GM21381 (cell line): ENCODE results near the gene INPP5F.

Experiments used
- ATAC-seq: cut with Tn5 transposase; IDR thresholded peaks from one replicate; pipeline ENCODE4 v1.9.1; 2021; ENCODE audit warnings: mild to moderate bottlenecking, moderate library complexity; ENCODE audit not compliant: unreplicated experiment

INPP5F gene

DNA sequence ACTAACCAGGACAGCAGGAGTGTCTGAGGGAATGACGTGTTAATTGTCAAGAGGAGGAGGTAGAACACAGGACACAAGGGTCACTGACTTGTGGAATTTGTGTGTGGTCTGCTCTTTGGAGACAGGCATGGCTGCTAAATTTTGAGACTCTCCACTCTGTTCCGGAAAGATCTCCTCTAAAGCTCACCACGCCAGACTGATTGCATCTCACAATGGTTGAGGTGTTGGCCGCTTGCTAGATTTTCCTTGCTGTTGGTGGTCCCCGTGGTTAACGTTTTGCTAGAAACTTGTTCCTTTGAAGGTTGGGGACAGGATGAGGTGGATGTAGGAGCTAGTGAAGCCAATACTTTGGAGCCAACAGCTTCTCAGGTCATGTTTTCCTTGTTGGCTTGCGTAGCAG is 89.8 kb downstream of the INPP5F start:
- ATAC-seq, result no peak

GRCh38 chr10:119817991-119818888 is 92.4 kb downstream of the INPP5F start:
- no peak for ATAC-seq

- no peak for ATAC-seq
These were observed 93.0 kb downstream of the INPP5F start for GRCh38 chr10:119818889-119819270.

- no peak for ATAC-seq
These were observed 95.3 kb downstream of the INPP5F start for GRCh38 chr10:119821182-119821581.

DNA sequence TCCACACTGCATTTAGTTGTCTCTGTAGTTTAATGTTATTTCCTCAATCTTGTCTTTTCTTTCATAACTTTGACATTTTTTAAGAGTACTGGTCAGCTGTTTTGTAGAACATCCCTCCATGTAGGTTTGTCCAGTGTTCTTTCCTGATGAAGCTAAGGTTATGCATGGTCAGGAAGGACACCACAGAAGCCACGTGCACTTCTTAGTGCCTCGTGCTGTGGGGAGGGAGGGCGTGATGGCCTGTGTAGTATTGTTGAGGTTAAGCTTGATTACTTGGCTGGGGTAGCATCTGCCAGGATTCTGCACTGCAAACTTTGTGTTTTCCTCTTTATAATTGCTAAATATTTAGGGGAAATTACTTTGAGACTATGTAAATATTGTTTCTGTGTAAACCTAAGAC is 98.4 kb downstream of the INPP5F start:
- ATAC-seq, result no peak

- ATAC-seq, result no peak
These were observed 100.9 kb downstream of the INPP5F start for GRCh38 chr10:119826771-119827170.

- ATAC-seq, result no peak
These were observed 101.6 kb downstream of the INPP5F start for GRCh38 chr10:119827430-119827829.

DNA sequence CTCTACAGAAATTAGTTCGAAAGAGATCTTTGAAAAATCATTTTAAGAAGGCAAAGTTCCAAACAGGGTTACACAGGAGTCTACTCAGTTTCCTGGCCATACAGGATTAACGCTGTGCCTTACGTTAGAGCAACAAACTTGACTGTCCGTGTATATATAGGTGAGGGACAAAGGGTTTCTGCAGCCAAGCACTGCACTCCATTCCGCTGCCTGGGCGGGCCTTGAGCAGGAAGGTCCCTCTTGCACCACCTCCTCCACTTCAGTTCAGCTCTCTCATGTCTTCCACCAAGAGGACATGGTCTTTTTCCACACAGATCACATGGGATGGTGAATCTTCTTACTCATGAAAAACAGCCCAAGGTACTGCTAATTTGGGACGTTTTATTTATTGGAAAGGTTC is 103.6 kb downstream of the INPP5F start:
- ATAC-seq, result no peak

DNA sequence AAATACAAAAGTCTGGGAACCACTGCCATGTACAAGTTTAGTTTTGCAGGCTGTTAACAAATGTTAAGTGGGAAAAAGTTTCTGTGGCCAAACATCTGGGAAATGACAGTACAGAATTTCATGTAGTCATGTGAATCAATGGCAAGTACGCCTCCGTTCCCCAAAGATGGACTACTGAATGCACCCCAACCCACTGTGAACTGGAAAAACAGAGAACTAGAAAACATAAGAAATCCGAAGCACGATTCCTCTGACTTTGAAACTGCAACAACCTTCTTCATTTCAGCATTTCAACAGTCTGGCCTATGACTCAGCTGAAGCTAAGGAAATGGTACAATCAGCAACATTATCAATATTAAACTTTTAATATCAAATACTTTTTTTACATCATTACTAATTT is 105.0 kb downstream of the INPP5F start:
- no peak for ATAC-seq

- no peak for ATAC-seq
These were observed 105.8 kb downstream of the INPP5F start for GRCh38 chr10:119831656-119832055.

GRCh38 chr10:119832951-119833350 is 107.1 kb downstream of the INPP5F start:
- ATAC-seq, result no peak

GRCh38 chr10:119834188-119834587 is 108.3 kb downstream of the INPP5F start:
- no peak for ATAC-seq

GRCh38 chr10:119845656-119846055 is 119.8 kb downstream of the INPP5F start:
- no peak for ATAC-seq

GRCh38 chr10:119849031-119849789 is 123.4 kb downstream of the INPP5F start:
- ATAC-seq, result no peak

DNA sequence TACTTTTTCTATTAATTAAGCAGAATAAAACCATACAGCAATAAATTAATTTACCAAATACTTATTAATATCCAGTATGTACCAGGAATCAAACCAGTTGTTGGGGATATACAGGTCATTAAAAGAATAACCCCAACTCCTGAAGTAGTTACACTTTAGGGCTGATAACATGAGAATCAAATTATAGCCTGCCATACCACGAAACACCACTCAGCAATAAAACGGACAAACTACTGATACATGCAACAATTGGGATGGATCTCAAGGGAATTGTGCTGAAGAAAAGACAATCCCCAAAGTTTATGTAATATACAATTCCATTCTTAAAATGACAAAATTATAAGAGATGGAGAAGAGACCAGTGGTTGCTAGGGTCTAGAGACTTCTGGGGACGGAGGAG is 124.1 kb downstream of the INPP5F start:
- no peak for ATAC-seq

- ATAC-seq, result no peak
These were observed 126.4 kb downstream of the INPP5F start for GRCh38 chr10:119852277-119852676.

- no peak for ATAC-seq
These were observed 127.0 kb downstream of the INPP5F start for GRCh38 chr10:119852822-119853221.

GRCh38 chr10:119853574-119853973 is 127.7 kb downstream of the INPP5F start:
- no peak for ATAC-seq

GRCh38 chr10:119858063-119858462 is 132.2 kb downstream of the INPP5F start:
- ATAC-seq, result no peak

GRCh38 chr10:119859420-119860258 is 133.8 kb downstream of the INPP5F start:
- ATAC-seq, result no peak
